ACC112 (cell line): Measurements from ENCODE around the gene GNG10.
A peak's percentile ranks its signal among the peaks of the same experiment; 100 is the strongest.
"Not testable (repeated sequence)": the region's sequence is repeated elsewhere in the genome, so short reads cannot be mapped to it uniquely, and the experiment has no call there.

Experiments used
- H2AFZ ChIP-seq: fragments of 200-600 bp; sonication (generic); one replicate; pipeline ENCODE4 v1.6.0; 2017; ENCODE audit warnings: antibody characterized with exemption, low read length; ENCODE audit not compliant: unreplicated experiment
- H3K27ac ChIP-seq: fragments of 200-600 bp; sonication (generic); 2 replicates; pipeline ENCODE4 v1.5.1; 2014; ENCODE audit warnings: low read depth, mild to moderate bottlenecking, antibody characterized with exemption, low read length, moderate library complexity
- H3K27me3 ChIP-seq: fragments of 200-600 bp; sonication (generic); 2 replicates; pipeline ENCODE4 v1.6.1; 2014; ENCODE audit warnings: mild to moderate bottlenecking, antibody characterized with exemption, low read length, moderate library complexity, mixed read lengths; ENCODE audit not compliant: insufficient read depth
- H3K36me3 ChIP-seq: fragments of 200-600 bp; sonication (generic); 2 replicates; pipeline ENCODE4 v1.6.1; 2016; ENCODE audit warnings: mild to moderate bottlenecking, antibody characterized with exemption, low read length, moderate library complexity, mixed read lengths; ENCODE audit not compliant: insufficient read depth
- H3K4me1 ChIP-seq: fragments of 200-600 bp; sonication (generic); one replicate; pipeline ENCODE4 v1.6.1; 2016; ENCODE audit warnings: low read length, mixed read lengths; ENCODE audit not compliant: insufficient read depth, unreplicated experiment, control insufficient read depth
- H3K4me3 ChIP-seq: fragments of 200-600 bp; sonication (generic); 2 replicates; pipeline ENCODE4 v1.5.1; 2014; ENCODE audit warnings: mild to moderate bottlenecking, low read depth, low read length
- H3K79me2 ChIP-seq: fragments of 200-600 bp; sonication (generic); one replicate; pipeline ENCODE4 v1.6.0; 2016; ENCODE audit warnings: low read length; ENCODE audit not compliant: control insufficient read depth, unreplicated experiment, insufficient read depth

The GNG10 gene

GRCh38 chr9:111649016-111649415, 12.4 kb upstream of the GNG10 start:
- H3K36me3 ChIP-seq: peaks cover 32% of the 10 kb centered on the region
- H2AFZ ChIP-seq: no peak overlapping the region
- H3K4me1 ChIP-seq: no peaks in the 10 kb centered on the region
- peaks cover 16% of the 10 kb centered on the region for H3K79me2 ChIP-seq
- no peaks in the 10 kb centered on the region for H3K27me3 ChIP-seq
- H3K4me3 ChIP-seq: no peak overlapping the region
- H3K27ac ChIP-seq: no peak overlapping the region

- no peak overlapping the region for H3K27ac ChIP-seq
- no peaks in the 10 kb centered on the region for H3K4me1 ChIP-seq
- peaks cover 3% of the 10 kb centered on the region for H3K79me2 ChIP-seq
- H3K36me3 ChIP-seq: peaks cover 13% of the 10 kb centered on the region
- no peak overlapping the region for H3K4me3 ChIP-seq
- H2AFZ ChIP-seq: no peak overlapping the region
- no peaks in the 10 kb centered on the region for H3K27me3 ChIP-seq
These were observed 4.4 kb upstream of the GNG10 start for GRCh38 chr9:111657051-111657450.

- no peak overlapping the region for H3K4me3 ChIP-seq
- no peaks in the 10 kb centered on the region for H3K27me3 ChIP-seq
- H2AFZ ChIP-seq: no peak overlapping the region
- no peak overlapping the region for H3K27ac ChIP-seq
- H3K4me1 ChIP-seq: peaks cover 10% of the 10 kb centered on the region
- peaks cover 20% of the 10 kb centered on the region for H3K79me2 ChIP-seq
- H3K36me3 ChIP-seq: peaks cover 2% of the 10 kb centered on the region; the same call in 1 of the 2 replicates
These were observed 2.5 kb upstream of the GNG10 start for GRCh38 chr9:111658943-111659342.

GRCh38 chr9:111659691-111660090, 1.7 kb upstream of the GNG10 start:
- no peak overlapping the region for H3K4me3 ChIP-seq
- no peaks in the 10 kb centered on the region for H3K27me3 ChIP-seq
- H3K79me2 ChIP-seq: peaks cover 27% of the 10 kb centered on the region
- peaks cover 10% of the 10 kb centered on the region for H3K4me1 ChIP-seq
- H3K36me3 ChIP-seq: no peaks in the 10 kb centered on the region
- H3K27ac ChIP-seq: no peak overlapping the region
- H2AFZ ChIP-seq: no peak overlapping the region

- Histone ChIP-seq H3K27ac (no peak overlapping the region), H2AFZ (peak overlapping the region; percentile 78), H3K79me2 (peaks cover 42% of the 10 kb centered on the region), H3K27me3 (no peaks in the 10 kb centered on the region), H3K4me3 (peak overlapping the region; percentile 80), H3K4me1 (peaks cover 10% of the 10 kb centered on the region), H3K36me3 (0 out of 2 replicates have a peak, but pooled peaks cover 4% of the 10 kb centered on the region)
These were observed 557 bp downstream of the GNG10 start for GRCh38 chr9:111661802-111662521.

- peak overlapping the region; percentile 41 for H2AFZ ChIP-seq
- H3K4me3 ChIP-seq: peak overlapping the region; percentile 80
- peaks cover 42% of the 10 kb centered on the region for H3K79me2 ChIP-seq
- H3K27me3 ChIP-seq: no peaks in the 10 kb centered on the region
- H3K4me1 ChIP-seq: peaks cover 14% of the 10 kb centered on the region
- no peak overlapping the region for H3K27ac ChIP-seq
- peaks cover 8% of the 10 kb centered on the region; the same call in 1 of the 2 replicates for H3K36me3 ChIP-seq
These were observed 1.3 kb downstream of the GNG10 start for GRCh38 chr9:111662576-111663300.

GRCh38 chr9:111663301-111663823, 2.0 kb downstream of the GNG10 start:
- peak overlapping the region; percentile 80 for H3K4me3 ChIP-seq
- H2AFZ ChIP-seq: no peak overlapping the region
- H3K79me2 ChIP-seq: peaks cover 42% of the 10 kb centered on the region
- H3K27ac ChIP-seq: no peak overlapping the region
- peaks cover 9% of the 10 kb centered on the region; the same call in 1 of the 2 replicates for H3K36me3 ChIP-seq
- H3K4me1 ChIP-seq: peaks cover 19% of the 10 kb centered on the region
- H3K27me3 ChIP-seq: no peaks in the 10 kb centered on the region

GRCh38 chr9:111668026-111668573, 6.7 kb downstream of the GNG10 start:
- H2AFZ ChIP-seq: no peak overlapping the region
- no peaks in the 10 kb centered on the region for H3K27me3 ChIP-seq
- peaks cover 15% of the 10 kb centered on the region for H3K36me3 ChIP-seq
- peaks cover 29% of the 10 kb centered on the region for H3K79me2 ChIP-seq
- peak overlapping the region; percentile 38; the same call in 1 of the 2 replicates for H3K27ac ChIP-seq
- peaks cover 16% of the 10 kb centered on the region for H3K4me1 ChIP-seq
- H3K4me3 ChIP-seq: no peak overlapping the region

- Histone ChIP-seq H3K4me1 (peaks cover 12% of the 10 kb centered on the region), H3K27ac (0 out of 2 replicates have a peak overlapping the region, but pooled peaks have one; percentile 15), H3K36me3 (peaks cover 15% of the 10 kb centered on the region), H3K79me2 (peaks cover 24% of the 10 kb centered on the region)
- not testable (repeated sequence) for H2AFZ ChIP-seq, H3K27me3 ChIP-seq, H3K4me3 ChIP-seq
These were observed 7.2 kb downstream of the GNG10 start for GRCh38 chr9:111668601-111669000.

- no peak overlapping the region for H3K4me3 ChIP-seq
- H3K27me3 ChIP-seq: no peaks in the 10 kb centered on the region
- H3K27ac ChIP-seq: no peak overlapping the region
- H3K79me2 ChIP-seq: no peaks in the 10 kb centered on the region
- no peak overlapping the region for H2AFZ ChIP-seq
- H3K4me1 ChIP-seq: no peaks in the 10 kb centered on the region
- peaks cover 17% of the 10 kb centered on the region for H3K36me3 ChIP-seq
These were observed 12.9 kb downstream of the GNG10 start for GRCh38 chr9:111674319-111674718.
